Thoracic aorta (tissue), 2 donors: Measurements from ENCODE around the gene IMP3. TPM values are rescaled to one million over a fixed set of nuclear protein-coding genes. Genes with fewer than 3 reads are reported as not detected.
A peak's percentile ranks its signal among the peaks of the same experiment; 100 is the strongest.

Experiments
- ATAC-seq: fragments of 150-250 bp; one replicate; pipeline ENCODE4 v1.8.0; 2017; ENCODE audit warnings: low read depth; ENCODE audit not compliant: insufficient number of reproducible peaks, low FRiP score
- DNase-seq: peaks from one replicate; pipeline ENCODE4 v3.0.0-alpha.2; 2020; ENCODE audit warnings: low spot score
- H3K27ac ChIP-seq, 2 donors: fragments of 200-600 bp; sonication (generic); 1 replicate in 1 of 2; 2 replicates in 1 of 2; pipeline ENCODE4 v1.5.1; 2016; ENCODE audit warnings: mild to moderate bottlenecking in 2 of 2, moderate library complexity in 2 of 2
- H3K27me3 ChIP-seq: fragments of 200-600 bp; sonication (generic); replicated peaks from 2 replicates; pipeline ENCODE4 v1.6.0; 2016; ENCODE audit warnings: mild to moderate bottlenecking; ENCODE audit not compliant: insufficient read depth
- H3K36me3 ChIP-seq: fragments of 200-600 bp; sonication (generic); one replicate; pipeline ENCODE4 v1.5.1; 2016
- H3K4me1 ChIP-seq, 2 donors: fragments of 200-600 bp; sonication (generic); 1 replicate in 1 of 2; 2 replicates in 1 of 2; pipeline versions ENCODE4 v1.5.1 to v1.6.0; 2016; ENCODE audit warnings: low read depth in 2 of 2, mild to moderate bottlenecking in 1 of 2; ENCODE audit not compliant: control insufficient read depth in 1 of 2
- H3K4me3 ChIP-seq: fragments of 200-600 bp; sonication (generic); 2 replicates; pipeline ENCODE4 v1.5.1; 2016; ENCODE audit warnings: mild to moderate bottlenecking
- H3K9me3 ChIP-seq: fragments of 200-600 bp; sonication (generic); 2 replicates; pipeline ENCODE4 v1.5.1; 2016
- CTCF ChIP-seq: fragments of 200-600 bp; sonication (generic); IDR thresholded peaks from one replicate; pipeline ENCODE4 v1.5.1; 2019; ENCODE audit warnings: antibody characterized with exemption
- total RNA-seq, 2 donors: library from RNA; depleted of rRNA; stranded (reverse); fragments of >200 nt; gene quantifications; one replicate each; pipeline versions ENCODE4 v1.1.0 to v1.2.3, GENCODE V29; 2016

Gene IMP3
- total RNA-seq, 2 donors from 2014 or later, result 79.9 to 127 TPM

DNA sequence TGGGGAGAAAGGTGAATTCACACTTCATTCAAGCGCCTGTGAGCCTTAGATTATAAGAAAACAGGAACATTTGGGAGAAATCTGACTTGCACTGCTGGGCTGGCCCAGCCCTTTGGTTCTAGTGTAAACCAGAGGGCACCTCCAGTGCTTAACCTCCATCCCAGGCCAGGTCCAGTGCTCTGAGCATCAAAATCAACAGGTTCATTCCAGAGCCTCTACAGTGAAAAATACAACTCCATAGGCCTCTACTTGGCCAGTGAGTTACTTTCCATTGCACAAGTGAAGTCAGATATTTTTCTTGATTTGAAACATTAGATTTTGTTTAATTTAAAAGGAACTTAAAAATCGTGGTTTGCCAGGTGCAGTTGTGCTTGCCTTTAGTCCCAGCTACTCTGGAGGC is 17.5 kb downstream of the IMP3 start:
- H3K36me3 ChIP-seq, result peaks cover 6% of the 10 kb centered on the region
- no peak for TF ChIP-seq CTCF
- H3K27me3 ChIP-seq, result no peaks in the 10 kb centered on the region
- H3K27ac ChIP-seq, result no peak overlapping the region
- no peak overlapping the region for H3K4me3 ChIP-seq
- ATAC-seq (no peak), DNase-seq (no peak)
- peaks cover 20 to 33% of the 10 kb centered on the region in 2 donors for H3K4me1 ChIP-seq
- no peaks in the 10 kb centered on the region for H3K9me3 ChIP-seq

DNA sequence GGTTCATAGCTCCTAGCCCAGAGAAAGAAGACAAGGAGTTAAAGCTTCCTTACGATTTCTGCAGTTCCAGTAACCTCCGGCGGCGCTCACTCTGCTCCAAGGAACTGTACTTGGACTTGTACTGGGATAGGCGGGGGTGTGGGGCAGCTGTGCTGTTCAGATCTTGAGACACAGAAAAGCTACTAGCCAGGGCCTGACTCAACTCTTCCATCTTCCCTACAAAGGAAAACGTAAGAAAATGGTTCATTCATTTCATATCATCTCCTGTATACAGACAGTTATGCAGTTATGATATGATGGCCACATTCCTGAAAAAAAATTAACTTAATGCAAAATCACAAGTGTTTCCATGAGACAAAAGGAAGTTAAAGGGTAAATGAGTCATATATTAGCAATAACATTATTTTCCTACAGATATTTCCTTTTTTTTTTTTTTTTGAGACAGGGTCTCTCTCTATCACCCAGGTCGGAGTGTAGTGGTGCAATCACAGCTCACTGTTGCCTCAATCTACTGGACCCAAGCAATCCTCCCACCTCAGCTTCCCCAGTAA is 19.1 kb downstream of the IMP3 start:
- peak overlapping the region; percentile 75 to 83 for H3K27ac ChIP-seq
- H3K4me3 ChIP-seq, result peak overlapping the region; percentile 66
- ATAC-seq (peak; percentile 42), DNase-seq (peak; percentile 79)
- H3K36me3 ChIP-seq, result peaks cover 22% of the 10 kb centered on the region
- peak; percentile 64 for TF ChIP-seq CTCF
- peaks cover 20 to 28% of the 10 kb centered on the region in 2 donors for H3K4me1 ChIP-seq
- no peaks in the 10 kb centered on the region for H3K9me3 ChIP-seq
- no peaks in the 10 kb centered on the region for H3K27me3 ChIP-seq

- Histone ChIP-seq H3K36me3 (peaks cover 26% of the 10 kb centered on the region), H3K4me3 (peak overlapping the region; percentile 66), H3K27ac (peak overlapping the region; percentile 75 to 83), H3K9me3 (no peaks in the 10 kb centered on the region), H3K27me3 (no peaks in the 10 kb centered on the region), H3K4me1 (peaks cover 20 to 26% of the 10 kb centered on the region in 2 donors)
- no peak for DNase-seq
- no peak for TF ChIP-seq CTCF
- no peak for ATAC-seq
Observed at GRCh38 chr15:75620058-75620820, 19.8 kb downstream of the IMP3 start.

DNA sequence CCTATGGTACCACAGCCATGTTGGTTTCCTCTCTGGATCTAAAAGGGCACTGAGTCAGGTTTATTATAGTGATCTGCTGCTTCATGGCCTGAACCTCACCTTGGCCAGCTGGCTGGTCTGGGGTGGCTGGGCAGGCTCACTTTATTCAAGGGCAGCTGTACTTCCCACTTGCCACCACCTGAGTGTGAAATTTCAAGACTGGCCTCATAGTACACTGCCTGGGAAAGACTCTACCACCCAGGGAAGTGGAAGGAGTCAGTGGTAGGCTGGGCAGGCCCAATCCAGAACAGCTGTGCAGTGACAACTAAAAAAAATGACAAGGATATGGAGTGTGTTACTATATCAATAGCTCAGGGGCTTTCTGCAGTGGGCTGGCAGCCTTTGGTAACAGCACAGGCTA is 23.3 kb downstream of the IMP3 start:
- no peaks in the 10 kb centered on the region for H3K27me3 ChIP-seq
- ATAC-seq (no peak), DNase-seq (no peak)
- peaks cover 34% of the 10 kb centered on the region for H3K36me3 ChIP-seq
- H3K27ac ChIP-seq, result no peak overlapping the region
- no peaks in the 10 kb centered on the region for H3K9me3 ChIP-seq
- H3K4me1 ChIP-seq, result peaks cover 20 to 22% of the 10 kb centered on the region in 2 donors
- H3K4me3 ChIP-seq, result no peak overlapping the region
- no peak for TF ChIP-seq CTCF

DNA sequence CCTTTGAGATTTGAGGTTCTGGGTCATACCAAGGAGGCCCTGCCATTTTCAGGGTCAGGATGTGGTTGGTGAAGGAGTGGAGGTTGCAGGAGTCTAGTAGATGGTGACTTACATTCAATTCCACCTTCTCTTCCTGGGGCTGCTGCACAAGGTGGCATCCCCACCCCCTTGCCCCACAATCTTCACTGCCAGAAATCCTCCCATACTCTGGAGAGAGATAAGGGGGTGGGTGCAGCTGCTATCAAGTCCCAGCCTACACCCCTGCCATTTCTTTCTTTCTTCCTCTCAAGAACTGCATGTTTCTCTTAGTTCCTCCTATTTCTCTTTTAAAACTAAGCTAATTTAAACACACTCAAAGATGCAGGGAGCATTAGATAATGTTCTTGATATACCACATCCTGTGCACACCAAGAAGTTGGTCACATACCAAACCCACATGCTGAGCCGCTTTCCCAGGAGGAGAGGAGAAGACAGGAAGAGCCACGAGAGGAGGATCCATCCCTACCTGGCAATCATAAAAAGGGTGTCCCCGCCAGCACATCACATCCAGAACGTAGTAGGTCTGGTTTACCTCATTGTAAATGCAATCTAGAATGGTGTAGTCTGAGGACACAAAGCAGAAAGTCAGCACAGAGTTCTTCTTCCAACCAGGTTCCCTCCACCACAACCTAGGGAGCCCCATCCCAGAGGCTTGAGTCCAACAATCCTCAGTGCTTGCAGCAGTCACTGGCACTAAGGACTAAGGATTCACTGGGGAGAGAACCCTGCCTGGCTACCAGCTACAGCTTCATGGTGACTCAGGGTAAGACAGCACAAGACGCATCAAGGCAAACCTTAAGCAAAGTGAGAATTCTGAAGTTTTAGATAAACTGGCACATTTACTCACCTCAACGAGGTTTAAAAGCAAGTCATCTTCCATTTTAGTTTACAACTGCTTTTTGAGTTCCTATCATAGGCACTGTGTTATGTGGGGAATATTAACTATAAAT is 33.0 kb downstream of the IMP3 start:
- H3K36me3 ChIP-seq, result peaks cover 48% of the 10 kb centered on the region

More for the DNA sequence above, 33.0 kb downstream of the IMP3 start:
- Histone ChIP-seq H3K27ac (no peak overlapping the region), H3K4me1 (no peaks in the 10 kb centered on the region), H3K4me3 (no peak overlapping the region), H3K9me3 (no peaks in the 10 kb centered on the region), H3K27me3 (no peaks in the 10 kb centered on the region)
- no peak for TF ChIP-seq CTCF
- no peak for ATAC-seq
- DNase-seq, result no peak
